HUES6 (cell line): ENCODE results near the gene EEF1A2.

Source experiments
- H3K27ac ChIP-seq: 2 replicates; pipeline ENCODE4 v1.7.0; 2013; ENCODE audit warnings: low read depth, mild to moderate bottlenecking, low read length, inconsistent platforms
- H3K27me3 ChIP-seq: 2 replicates; pipeline ENCODE4 v1.6.1; 2013; ENCODE audit warnings: low read length; ENCODE audit not compliant: control insufficient read depth, insufficient read depth
- H3K36me3 ChIP-seq: 2 replicates; pipeline ENCODE4 v1.6.1; 2013; ENCODE audit warnings: low read length; ENCODE audit not compliant: control insufficient read depth, insufficient read depth
- H3K4me1 ChIP-seq: 2 replicates; pipeline ENCODE4 v1.6.1; 2013; ENCODE audit warnings: low read length; ENCODE audit not compliant: control insufficient read depth, insufficient read depth
- H3K4me3 ChIP-seq: 2 replicates; pipeline ENCODE4 v1.5.1; 2013; ENCODE audit warnings: low read depth, low read length
- H3K9ac ChIP-seq: one replicate; pipeline ENCODE4 v1.6.1; 2013; ENCODE audit warnings: mild to moderate bottlenecking, low read length
- H3K9me3 ChIP-seq: 2 replicates; pipeline ENCODE4 v1.6.1; 2013; ENCODE audit warnings: low read depth, low read length; ENCODE audit not compliant: control insufficient read depth, insufficient read depth

EEF1A2 gene

GRCh38 chr20:63490416-63490815 is 8.5 kb downstream of the EEF1A2 start:
- peaks cover 69% of the 10 kb centered on the region for H3K27me3 ChIP-seq

GRCh38 chr20:63488315-63489251 is 10.3 kb downstream of the EEF1A2 start:
- H3K4me3 ChIP-seq, result peak overlapping the region; percentile 46
- H3K36me3 ChIP-seq, result no peaks in the 10 kb centered on the region; the same call in 1 of the 2 replicates
- H3K4me1 ChIP-seq, result peaks cover 6% of the 10 kb centered on the region
- peaks cover 65% of the 10 kb centered on the region for H3K27me3 ChIP-seq
- no peak overlapping the region for H3K9ac ChIP-seq
- H3K27ac ChIP-seq, result no peak overlapping the region
- no peaks in the 10 kb centered on the region; the same call in 1 of the 2 replicates for H3K9me3 ChIP-seq

More at GRCh38 chr20:63490416-63490815, 8.5 kb downstream of the EEF1A2 start:
- no peak overlapping the region for H3K27ac ChIP-seq
- no peak overlapping the region for H3K9ac ChIP-seq
- no peak overlapping the region for H3K4me3 ChIP-seq
- no peaks in the 10 kb centered on the region; the same call in 1 of the 2 replicates for H3K36me3 ChIP-seq
- no peaks in the 10 kb centered on the region; the same call in 1 of the 2 replicates for H3K9me3 ChIP-seq
- peaks cover 6% of the 10 kb centered on the region for H3K4me1 ChIP-seq

GRCh38 chr20:63487781-63488241 is 11.1 kb downstream of the EEF1A2 start:
- peaks cover 60% of the 10 kb centered on the region for H3K27me3 ChIP-seq
- H3K4me3 ChIP-seq, result peak overlapping the region; percentile 46; the same call in 1 of the 2 replicates

GRCh38 chr20:63487116-63487764 is 11.6 kb downstream of the EEF1A2 start:
- Histone ChIP-seq H3K27me3 (peaks cover 60% of the 10 kb centered on the region), H3K9me3 (no peaks in the 10 kb centered on the region; the same call in 1 of the 2 replicates), H3K9ac (no peak overlapping the region), H3K4me1 (peaks cover 9% of the 10 kb centered on the region), H3K27ac (no peak overlapping the region), H3K4me3 (no peak overlapping the region), H3K36me3 (no peaks in the 10 kb centered on the region; the same call in 1 of the 2 replicates)

More at GRCh38 chr20:63487781-63488241, 11.1 kb downstream of the EEF1A2 start:
- Histone ChIP-seq H3K4me1 (peaks cover 6% of the 10 kb centered on the region), H3K36me3 (no peaks in the 10 kb centered on the region; the same call in 1 of the 2 replicates), H3K9ac (no peak overlapping the region), H3K9me3 (no peaks in the 10 kb centered on the region; the same call in 1 of the 2 replicates), H3K27ac (no peak overlapping the region)

GRCh38 chr20:63486300-63486855 is 12.5 kb downstream of the EEF1A2 start:
- H3K9me3 ChIP-seq, result no peaks in the 10 kb centered on the region; the same call in 1 of the 2 replicates
- peaks cover 18% of the 10 kb centered on the region for H3K4me1 ChIP-seq
- H3K4me3 ChIP-seq, result no peak overlapping the region
- H3K9ac ChIP-seq, result no peak overlapping the region
- no peaks in the 10 kb centered on the region for H3K36me3 ChIP-seq
- H3K27ac ChIP-seq, result no peak overlapping the region
- peaks cover 59% of the 10 kb centered on the region for H3K27me3 ChIP-seq

- Histone ChIP-seq H3K4me1 (peaks cover 19% of the 10 kb centered on the region), H3K27me3 (peaks cover 44% of the 10 kb centered on the region), H3K27ac (no peak overlapping the region), H3K4me3 (no peak overlapping the region), H3K36me3 (no peaks in the 10 kb centered on the region), H3K9me3 (no peaks in the 10 kb centered on the region; the same call in 1 of the 2 replicates), H3K9ac (no peak overlapping the region)
Observed at GRCh38 chr20:63484651-63485403, 14.1 kb downstream of the EEF1A2 start.

- H3K27me3 ChIP-seq, result peaks cover 40% of the 10 kb centered on the region
- H3K4me3 ChIP-seq, result no peak overlapping the region
- no peaks in the 10 kb centered on the region; the same call in 1 of the 2 replicates for H3K9me3 ChIP-seq
- H3K27ac ChIP-seq, result no peak overlapping the region
- H3K9ac ChIP-seq, result no peak overlapping the region
- H3K36me3 ChIP-seq, result no peaks in the 10 kb centered on the region
- peaks cover 19% of the 10 kb centered on the region for H3K4me1 ChIP-seq
Observed at GRCh38 chr20:63484236-63484635, 14.6 kb downstream of the EEF1A2 start.

GRCh38 chr20:63483834-63484233 is 15.0 kb downstream of the EEF1A2 start:
- Histone ChIP-seq H3K9me3 (no peaks in the 10 kb centered on the region; the same call in 1 of the 2 replicates), H3K4me3 (no peak overlapping the region), H3K36me3 (no peaks in the 10 kb centered on the region), H3K4me1 (peaks cover 17% of the 10 kb centered on the region), H3K27ac (no peak overlapping the region), H3K27me3 (peaks cover 39% of the 10 kb centered on the region), H3K9ac (no peak overlapping the region)

GRCh38 chr20:63482021-63482587 is 16.8 kb downstream of the EEF1A2 start:
- no peaks in the 10 kb centered on the region; the same call in 1 of the 2 replicates for H3K9me3 ChIP-seq
- H3K27ac ChIP-seq, result no peak overlapping the region
- H3K4me1 ChIP-seq, result peaks cover 14% of the 10 kb centered on the region
- no peaks in the 10 kb centered on the region for H3K36me3 ChIP-seq
- peaks cover 36% of the 10 kb centered on the region for H3K27me3 ChIP-seq
- no peak overlapping the region for H3K4me3 ChIP-seq
- no peak overlapping the region for H3K9ac ChIP-seq

- Histone ChIP-seq H3K36me3 (no peaks in the 10 kb centered on the region), H3K4me3 (no peak overlapping the region), H3K9me3 (no peaks in the 10 kb centered on the region; the same call in 1 of the 2 replicates), H3K27me3 (peaks cover 38% of the 10 kb centered on the region; the same call in 1 of the 2 replicates), H3K4me1 (peaks cover 16% of the 10 kb centered on the region), H3K27ac (no peak overlapping the region), H3K9ac (no peak overlapping the region)
Observed at GRCh38 chr20:63481503-63481902, 17.4 kb downstream of the EEF1A2 start.
